IMR-90 (cell line): ENCODE measurements around the gene ZBTB46. TPM values are rescaled to one million over a fixed set of nuclear protein-coding genes. Genes with fewer than 3 reads are reported as not detected.

Source experiments
- ATAC-seq: fragments of 200-7000 bp; cut with Tn5 transposase; 2 replicates; pipeline ENCODE4 v1.9.1; 2020; ENCODE audit warnings: low read depth, mild to moderate bottlenecking, moderate library complexity
- BruUV-seq: library from RNA; stranded (reverse); fragments of 400-500 nt; replicated peaks from 2 replicates; lab custom pipeline; 2021; lab: Mats Ljungman, UMichigan
- CTCF ChIA-PET: fragments of 300-600 bp; formaldehyde crosslinking; extraction: SDS; loops from one replicate; lab custom pipeline; 2021; ENCODE audit warnings: antibody characterized with exemption; lab: Yijun Ruan, JAX
- POLR2A ChIA-PET: fragments of 300-600 bp; sonication (Branson Sonifier 250); formaldehyde crosslinking; loops from one replicate; lab custom pipeline; 2022; ENCODE audit warnings: antibody characterized with exemption; ENCODE audit not compliant: unreplicated experiment; lab: Charles Lee
- DNase-seq: peaks from one replicate; pipeline ENCODE4 v3.0.0; 2013
- H2AFZ ChIP-seq: replicated peaks from 2 replicates; pipeline ENCODE3; 2013; ENCODE audit warnings: low read length, mild to moderate bottlenecking; ENCODE audit not compliant: poor library complexity
- H2AK5ac ChIP-seq: 2 replicates; pipeline ENCODE4 v1.6.1; 2013; ENCODE audit warnings: low read depth, low read length, inconsistent platforms
- H2AK9ac ChIP-seq: replicated peaks from 2 replicates; pipeline ENCODE3; 2013; ENCODE audit warnings: mild to moderate bottlenecking, low read depth, low read length, moderate library complexity; ENCODE audit not compliant: poor library complexity
- H2BK120ac ChIP-seq: 2 replicates; pipeline ENCODE4 v1.6.1; 2013; ENCODE audit warnings: low read depth, low read length, inconsistent platforms
- H2BK15ac ChIP-seq: 3 replicates; pipeline ENCODE4 v1.6.1; 2013; ENCODE audit warnings: low read depth, low read length, inconsistent platforms
- H2BK20ac ChIP-seq: 2 replicates; pipeline ENCODE4 v1.6.1; 2013; ENCODE audit warnings: low read depth, mild to moderate bottlenecking, inconsistent platforms, low read length, moderate library complexity
- H2BK5ac ChIP-seq: 2 replicates; pipeline ENCODE4 v1.6.1; 2013; ENCODE audit warnings: mild to moderate bottlenecking, low read depth, low read length, inconsistent platforms; ENCODE audit not compliant: poor library complexity, severe bottlenecking
- H3K14ac ChIP-seq: replicated peaks from 2 replicates; pipeline ENCODE4 v1.6.1; 2013; ENCODE audit warnings: low read depth, low read length, inconsistent platforms
- H3K18ac ChIP-seq: 2 replicates; pipeline ENCODE4 v1.6.1; 2013; ENCODE audit warnings: low read depth, low read length, control low read depth
- H3K23ac ChIP-seq: 2 replicates; pipeline ENCODE4 v1.6.1; 2013; ENCODE audit warnings: low read depth, low read length, inconsistent platforms
- H3K27ac ChIP-seq: 2 replicates; pipeline ENCODE4 v1.5.1; 2013; ENCODE audit warnings: mild to moderate bottlenecking, control low read depth, low read length; ENCODE audit not compliant: insufficient read depth
- H3K27me3 ChIP-seq: 2 replicates; pipeline ENCODE4 v1.6.1; 2013; ENCODE audit warnings: low read length; ENCODE audit not compliant: control insufficient read depth, insufficient read depth
- H3K36me3 ChIP-seq: 2 replicates; pipeline ENCODE4 v1.6.1; 2013; ENCODE audit warnings: low read length, mixed read lengths; ENCODE audit not compliant: control insufficient read depth, insufficient read depth
- H3K4ac ChIP-seq: 2 replicates; pipeline ENCODE4 v1.6.1; 2013; ENCODE audit warnings: low read depth, low read length, inconsistent platforms
- H3K4me1 ChIP-seq: 2 replicates; pipeline ENCODE4 v1.6.1; 2013; ENCODE audit warnings: low read length, mixed read lengths; ENCODE audit not compliant: control insufficient read depth, insufficient read depth
- H3K4me2 ChIP-seq: 2 replicates; pipeline ENCODE4 v1.6.1; 2013; ENCODE audit warnings: low read depth, mild to moderate bottlenecking, control low read depth, low read length, moderate library complexity
- H3K4me3 ChIP-seq: 2 replicates; pipeline ENCODE4 v1.5.1; 2013; ENCODE audit warnings: low read depth, mild to moderate bottlenecking, control low read depth, low read length, moderate library complexity; ENCODE audit not compliant: insufficient read depth
- H3K56ac ChIP-seq: 2 replicates; pipeline ENCODE4 v1.6.1; 2013; ENCODE audit warnings: low read length, inconsistent platforms; ENCODE audit not compliant: insufficient read depth; ENCODE audit errors: extremely low read depth
- H3K79me1 ChIP-seq, 2 experiments: 2 replicates each; pipeline ENCODE4 v1.6.1; 2013; ENCODE audit warnings: low read length in 2 of 2, inconsistent platforms in 1 of 2, low read depth in 1 of 2
- H3K9ac ChIP-seq: 2 replicates; pipeline ENCODE4 v1.6.1; 2013; ENCODE audit warnings: low read depth, low read length, control low read depth
- H3K9me1 ChIP-seq: 2 replicates; pipeline ENCODE4 v1.6.1; 2013; ENCODE audit warnings: low read length, inconsistent platforms; ENCODE audit not compliant: insufficient read depth
- H3K9me3 ChIP-seq: 2 replicates; pipeline ENCODE4 v1.6.1; 2013; ENCODE audit warnings: low read length; ENCODE audit not compliant: control insufficient read depth, insufficient read depth
- H4K20me1 ChIP-seq: 2 replicates; pipeline ENCODE4 v1.6.1; 2013; ENCODE audit warnings: low read length, inconsistent platforms; ENCODE audit not compliant: insufficient read depth
- H4K5ac ChIP-seq: 2 replicates; pipeline ENCODE4 v1.6.1; 2013; ENCODE audit warnings: mild to moderate bottlenecking, low read depth, low read length, control low read depth
- H4K8ac ChIP-seq, 2 experiments: 2 replicates each; pipeline ENCODE4 v1.6.1; 2013; ENCODE audit warnings: low read depth in 2 of 2, low read length in 2 of 2, control low read depth in 1 of 2, inconsistent platforms in 1 of 2
- H4K91ac ChIP-seq: 2 replicates; pipeline ENCODE4 v1.6.1; 2013; ENCODE audit warnings: low read depth, low read length, inconsistent platforms; ENCODE audit not compliant: insufficient read depth
- BHLHE40 ChIP-seq: fragments of 150-350 bp; IDR thresholded peaks from 2 replicates; pipeline ENCODE4 v1.6.1; 2016; ENCODE audit warnings: mild to moderate bottlenecking, low read depth, low read length
- CEBPB ChIP-seq: IDR thresholded peaks from 2 replicates; pipeline ENCODE4 v1.6.1; 2012; ENCODE audit warnings: low read depth, low read length, improper control_type of control experiment
- CHD1 ChIP-seq: IDR thresholded peaks from 2 replicates; pipeline ENCODE4 v1.6.1; 2012; ENCODE audit warnings: low read depth, low read length, improper control_type of control experiment
- ELK1 ChIP-seq: fragments of 150-350 bp; IDR thresholded peaks from 2 replicates; pipeline ENCODE4 v1.6.1; 2016; ENCODE audit warnings: low read depth, mild to moderate bottlenecking, low read length, moderate library complexity, borderline replicate concordance
- MAFK ChIP-seq: IDR thresholded peaks from 2 replicates; pipeline ENCODE4 v1.6.1; 2012; ENCODE audit warnings: low read depth, low read length, improper control_type of control experiment
- MAZ ChIP-seq: IDR thresholded peaks from 2 replicates; pipeline ENCODE4 v1.6.1; 2012; ENCODE audit warnings: low read depth, mild to moderate bottlenecking, low read length, improper control_type of control experiment, moderate library complexity, borderline replicate concordance
- MXI1 ChIP-seq: IDR thresholded peaks from 2 replicates; pipeline ENCODE4 v1.6.1; 2012; ENCODE audit warnings: low read depth, mild to moderate bottlenecking, low read length, moderate library complexity, borderline replicate concordance
- POLR2A ChIP-seq: IDR thresholded peaks from 2 replicates; pipeline ENCODE4 v1.6.1; 2012; ENCODE audit warnings: mild to moderate bottlenecking, low read depth, low read length
- RAD21 ChIP-seq: IDR thresholded peaks from 2 replicates; pipeline ENCODE4 v1.6.1; 2012; ENCODE audit warnings: low read length, improper control_type of control experiment
- WGBS, 2 experiments: methylation state at CpG; one replicate each; pipeline versions ENCODE4 v1.1.5 to v1.1.7; 2013; ENCODE audit warnings: missing lambda C conversion rate in 2 of 2; ENCODE audit not compliant: insufficient read length in 1 of 2; ENCODE audit errors: extremely low coverage in 2 of 2; 5-methylcytosine and 5-hydroxymethylcytosine counted together
- dilution Hi-C: fragments of 300-500 bp; cut with HindIII; formaldehyde crosslinking; loops from one replicate; pipeline ENCODE4 v1.14.3; 2018; ENCODE audit warnings: low sequenced_read_pairs; ENCODE audit not compliant: unreplicated experiment
- in situ Hi-C: fragments of 300-500 bp; cut with MboI; formaldehyde crosslinking; loops from 3 replicates; pipeline ENCODE4 v1.14.3; 2019; ENCODE audit warnings: low sequenced_read_pairs, inconsistent platforms, mixed read lengths
- intact Hi-C: fragments of 100-400 bp; cut with micrococcal nuclease; formaldehyde crosslinking; loops from 2 replicates; pipeline ENCODE4 v1.10.0; 2022
- polyA plus RNA-seq, 3 experiments: library from polyadenylated mRNA; depleted of rRNA; stranded (reverse); fragments of >200 nt; gene quantifications; 2 replicates each; pipeline ENCODE4 v1.2.3, GENCODE V29; 2012; ENCODE audit warnings: low replicate concordance in 1 of 3
- total RNA-seq: library from RNA; depleted of rRNA; stranded (reverse); fragments of >200 nt; gene quantifications from 2 replicates; pipeline ENCODE4 v1.2.3, GENCODE V29; 2012

ZBTB46 gene
- total and polyA plus RNA-seq, 2 of the 4 experiments (the other 2 are of a cell fraction): 4.2 to 14.9 TPM

- 97% methylated on average over 6 of the region's 13 CpGs; no CpG with 5 or more reads in 1 of the 2 experiments for WGBS, 2 experiments
- no peak overlapping the region for H3K27ac ChIP-seq
- no peak overlapping the region for H2BK5ac ChIP-seq
- no peak overlapping the region for H2BK120ac ChIP-seq
- no peak overlapping the region for H3K14ac ChIP-seq
- H3K4me2 ChIP-seq: no peak overlapping the region
- H2AK5ac ChIP-seq: no peak overlapping the region
- H3K9ac ChIP-seq: no peak overlapping the region
- POLR2A ChIA-PET: interaction anchor here (0.5 kb wide), 1 partner anchor 125 kb away, joined by 3 read pairs; no protein-coding TSS in a partner anchor
- H3K4me1 ChIP-seq: no peaks in the 10 kb centered on the region
- H3K4ac ChIP-seq: no peak overlapping the region
- H2AFZ ChIP-seq: no peak overlapping the region
- H2BK15ac ChIP-seq: no peak overlapping the region
- no peak overlapping the region for H4K5ac ChIP-seq
- ATAC-seq: no peak
- H3K56ac ChIP-seq: no peak overlapping the region
- TF ChIP-seq POLR2A (no peak), MAZ (no peak), ELK1 (no peak), CHD1 (no peak), CEBPB (no peak), MXI1 (no peak), MAFK (no peak), BHLHE40 (no peak), RAD21 (no peak)
- H3K36me3 ChIP-seq: peaks cover 5% of the 10 kb centered on the region; the same call in 1 of the 2 replicates
- CTCF ChIA-PET: no interaction called here
- no peaks in the 10 kb centered on the region for H3K9me3 ChIP-seq
- no peak overlapping the region for H3K18ac ChIP-seq
- no peak overlapping the region for H4K8ac ChIP-seq
- dilution Hi-C loops: no loop called here
- no peak for DNase-seq
- H4K91ac ChIP-seq: no peak overlapping the region
- in situ Hi-C loops: no loop called here
- no peaks in the 10 kb centered on the region; the same call in 1 of the 2 replicates for H4K20me1 ChIP-seq
- no peaks in the 10 kb centered on the region for H3K27me3 ChIP-seq
- H3K23ac ChIP-seq: no peak overlapping the region
- H3K79me1 ChIP-seq: peaks cover 0 to 7% of the 10 kb centered on the region in 2 experiments; a peak in 1 of 4 replicates
- no peak overlapping the region for H2AK9ac ChIP-seq
- intact Hi-C loops: no loop called here
- H3K4me3 ChIP-seq: no peak overlapping the region
- 0 out of 2 replicates have a peak, but pooled peaks cover 4% of the 10 kb centered on the region for H3K9me1 ChIP-seq
- no TSS peak for BruUV-seq
- H2BK20ac ChIP-seq: no peak overlapping the region
Observed at GRCh38 chr20:63753381-63753780, 77.7 kb downstream of the ZBTB46 start.
